Ovary (tissue), 9 donors: Measurements from ENCODE around the gene BBIP1. TPM values are rescaled to one million over a fixed set of nuclear protein-coding genes. Genes with fewer than 3 reads are reported as not detected.
A peak's percentile ranks its signal among the peaks of the same experiment; 100 is the strongest.

Source experiments
- DNase-seq, 5 donors: peaks; one replicate each; pipeline ENCODE4 v3.0.0-alpha.2; 2019 to 2020
- H3K27ac ChIP-seq, 2 donors: fragments of 200-600 bp; one replicate each; pipeline versions ENCODE4 v1.5.1 to v1.8.0; 2019 to 2022
- H3K27me3 ChIP-seq: fragments of 200-600 bp; one replicate; pipeline ENCODE4 v1.8.0; 2022
- H3K36me3 ChIP-seq: fragments of 200-600 bp; sonication (generic); one replicate; pipeline ENCODE4 v1.5.1; 2019
- H3K4me1 ChIP-seq: one replicate; pipeline ENCODE4 v1.8.1; 2013; ENCODE audit warnings: mild to moderate bottlenecking, moderate library complexity; ENCODE audit not compliant: insufficient read depth
- H3K4me3 ChIP-seq: fragments of 200-600 bp; sonication (generic); one replicate; pipeline ENCODE4 v1.5.1; 2017
- H3K9me3 ChIP-seq, 2 donors: fragments of 200-600 bp in 1 of 2; sonication (generic) in 1 of 2; one replicate each; pipeline versions ENCODE4 v1.5.1 to v1.8.1; 2013 to 2019; ENCODE audit warnings: mild to moderate bottlenecking in 1 of 2, moderate library complexity in 1 of 2
- EP300 ChIP-seq: sonication (generic); formaldehyde crosslinking; IDR thresholded peaks from one replicate; pipeline ENCODE4 v1.6.1; 2017; ENCODE audit warnings: antibody characterized with exemption
- POLR2A ChIP-seq: fragments of 450-650 bp; IDR thresholded peaks from one replicate; pipeline ENCODE4 v1.6.1; 2017; ENCODE audit warnings: antibody characterized with exemption, mild to moderate bottlenecking, moderate library complexity
- WGBS, 3 donors: extraction: QIAGEN DNeasy Blood & Tissue Kit in 1 of 3; methylation state at CpG; one replicate each; pipeline versions ENCODE4 v1.1.5 to v1.1.7; 2013 to 2017; 5-methylcytosine and 5-hydroxymethylcytosine counted together
- intact Hi-C, 4 donors: fragments of 100-400 bp; cut with DNase I; formaldehyde crosslinking; loops; one replicate each; pipeline versions ENCODE4 v1.11.0 to v1.15.1; 2022 to 2023
- polyA plus RNA-seq, 2 donors: library from polyadenylated mRNA; stranded (reverse); fragments of 200-250 nt in 1 of 2; fragments of 350-450 nt in 1 of 2; fragmentation: Illumina TruSeq in 1 of 2; extraction: RNeasy Lipid Tissue Mini Kit (QIAGEN cat#74804) in 1 of 2; gene quantifications; one replicate each; pipeline ENCODE4 v1.2.3, GENCODE V29; 2013 to 2014
- total RNA-seq, 7 donors: library from RNA; depleted of rRNA in 2 of 7; stranded (reverse); fragments of >200 nt in 2 of 7; fragmentation: NEBNext Ultra II Directional in 3 of 7; extraction: Animal tissue kit (Norgen Biotek cat#: 25700) in 3 of 7; gene quantifications; one replicate each; pipeline versions ENCODE4 v1.1.0 to v1.2.4, GENCODE V29; 2016 to 2023
- TF ChIP-seq, protein P1 (sequence below), 3 donors: fragments of 450-650 bp in 2 of 3; fragments of 200-600 bp in 1 of 3; IDR thresholded peaks; one replicate each; pipeline versions ENCODE4 v1.5.1 to v1.8.0; 2016 to 2022; ENCODE audit warnings: antibody characterized with exemption in 3 of 3, mild to moderate bottlenecking in 1 of 3
- donor health status: DM: no; HTN: no; CAD: no; lungs with moderate emphysema.
- donor health status: DM: no; HTN: no; CAD: no.
- donor health status: Bipolar disorder and iron deficiency.
- donor health status: DM: yes; HTN: yes; CAD: no.
- donor health status: DM: no; HTN: no; CAD: no.
- donor health status: DM: yes; HTN: yes; CAD: no.

The BBIP1 gene
- total and polyA plus RNA-seq, 9 donors = 22.0 to 40.5 (median 30.5) TPM

DNA sequence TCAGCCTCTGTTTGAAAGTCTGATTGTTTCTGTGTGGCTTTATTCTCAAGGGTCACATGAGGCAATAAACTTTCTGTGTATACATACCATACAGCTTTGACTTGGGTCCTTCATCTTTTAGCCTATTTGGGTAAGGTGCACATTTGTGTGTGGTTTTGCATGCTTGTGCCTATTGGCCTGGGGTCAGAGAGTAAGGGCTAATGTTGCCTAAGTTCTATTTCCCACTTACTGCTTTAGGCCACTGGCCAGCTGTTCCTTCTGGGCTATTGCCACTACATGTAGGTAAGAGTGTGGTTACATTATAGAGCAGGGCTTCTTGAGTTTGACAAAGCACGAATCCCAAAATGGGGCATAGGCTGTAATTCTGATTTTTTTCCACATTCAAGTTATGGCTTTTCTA, 21.8 kb downstream of the BBIP1 start:
- intact Hi-C loops = loop anchor here in 1 of 4 donors (5.0 kb wide), 1 partner anchor 150 kb away; no protein-coding TSS in a partner anchor
- H3K27ac ChIP-seq = no peak overlapping the region
- no peak for DNase-seq
- H3K36me3 ChIP-seq = no peaks in the 10 kb centered on the region
- TF ChIP-seq EP300 (no peak), POLR2A (no peak)
- TF ChIP-seq, protein P1, sequence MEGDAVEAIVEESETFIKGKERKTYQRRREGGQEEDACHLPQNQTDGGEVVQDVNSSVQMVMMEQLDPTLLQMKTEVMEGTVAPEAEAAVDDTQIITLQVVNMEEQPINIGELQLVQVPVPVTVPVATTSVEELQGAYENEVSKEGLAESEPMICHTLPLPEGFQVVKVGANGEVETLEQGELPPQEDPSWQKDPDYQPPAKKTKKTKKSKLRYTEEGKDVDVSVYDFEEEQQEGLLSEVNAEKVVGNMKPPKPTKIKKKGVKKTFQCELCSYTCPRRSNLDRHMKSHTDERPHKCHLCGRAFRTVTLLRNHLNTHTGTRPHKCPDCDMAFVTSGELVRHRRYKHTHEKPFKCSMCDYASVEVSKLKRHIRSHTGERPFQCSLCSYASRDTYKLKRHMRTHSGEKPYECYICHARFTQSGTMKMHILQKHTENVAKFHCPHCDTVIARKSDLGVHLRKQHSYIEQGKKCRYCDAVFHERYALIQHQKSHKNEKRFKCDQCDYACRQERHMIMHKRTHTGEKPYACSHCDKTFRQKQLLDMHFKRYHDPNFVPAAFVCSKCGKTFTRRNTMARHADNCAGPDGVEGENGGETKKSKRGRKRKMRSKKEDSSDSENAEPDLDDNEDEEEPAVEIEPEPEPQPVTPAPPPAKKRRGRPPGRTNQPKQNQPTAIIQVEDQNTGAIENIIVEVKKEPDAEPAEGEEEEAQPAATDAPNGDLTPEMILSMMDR (IDR thresholded peaks at IDR 0.05) = no peak
- H3K27me3 ChIP-seq = no peaks in the 10 kb centered on the region
- 32 to 70% (median 49%) methylated on average over 1 of the region's 1 CpG for WGBS, 3 donors
- H3K9me3 ChIP-seq = no peaks in the 10 kb centered on the region
- H3K4me1 ChIP-seq = no peaks in the 10 kb centered on the region
- H3K4me3 ChIP-seq = no peak overlapping the region

DNA sequence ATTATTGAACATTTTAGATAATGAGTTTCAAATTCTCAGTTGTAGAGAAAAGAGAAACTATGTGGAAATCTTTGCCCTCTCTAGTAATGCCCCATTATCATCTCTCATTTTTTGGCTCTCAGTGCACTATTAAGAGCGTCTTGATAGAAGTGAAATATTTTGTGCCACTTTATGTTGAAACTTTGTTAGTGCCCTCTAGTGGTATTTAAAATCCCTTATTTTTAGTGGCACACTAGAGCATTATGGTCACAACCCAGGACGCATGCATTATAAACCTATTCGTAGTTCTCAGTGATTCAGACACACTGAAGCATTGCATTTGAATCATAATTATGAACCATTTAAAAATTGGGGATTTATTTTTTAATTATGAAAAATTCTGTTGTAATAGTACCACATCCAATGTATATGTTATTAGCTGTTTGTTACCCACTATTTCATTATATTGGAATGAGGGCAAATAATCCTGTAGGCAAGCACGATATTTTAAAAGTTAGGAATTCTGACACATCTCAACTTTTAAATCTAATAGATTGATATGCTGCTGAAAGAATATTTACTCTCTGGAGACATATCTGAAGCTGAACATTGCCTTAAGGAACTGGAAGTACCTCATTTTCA, 25.3 kb downstream of the BBIP1 start:
- H3K9me3 ChIP-seq = no peaks in the 10 kb centered on the region
- H3K4me1 ChIP-seq = no peaks in the 10 kb centered on the region
- intact Hi-C loops = no loop called here
- no peak overlapping the region for H3K4me3 ChIP-seq
- no peaks in the 10 kb centered on the region for H3K27me3 ChIP-seq
- no peak for DNase-seq
- TF ChIP-seq, protein P1 (IDR thresholded peaks at IDR 0.05) = peak; percentile 25 to 55 (median 37)
- TF ChIP-seq EP300 = no peak
- no peak for TF ChIP-seq POLR2A
- WGBS, 3 donors = 31 to 33% (median 32%) methylated on average over 4 of the region's 4 CpGs
- no peak overlapping the region for H3K27ac ChIP-seq
- no peaks in the 10 kb centered on the region for H3K36me3 ChIP-seq

DNA sequence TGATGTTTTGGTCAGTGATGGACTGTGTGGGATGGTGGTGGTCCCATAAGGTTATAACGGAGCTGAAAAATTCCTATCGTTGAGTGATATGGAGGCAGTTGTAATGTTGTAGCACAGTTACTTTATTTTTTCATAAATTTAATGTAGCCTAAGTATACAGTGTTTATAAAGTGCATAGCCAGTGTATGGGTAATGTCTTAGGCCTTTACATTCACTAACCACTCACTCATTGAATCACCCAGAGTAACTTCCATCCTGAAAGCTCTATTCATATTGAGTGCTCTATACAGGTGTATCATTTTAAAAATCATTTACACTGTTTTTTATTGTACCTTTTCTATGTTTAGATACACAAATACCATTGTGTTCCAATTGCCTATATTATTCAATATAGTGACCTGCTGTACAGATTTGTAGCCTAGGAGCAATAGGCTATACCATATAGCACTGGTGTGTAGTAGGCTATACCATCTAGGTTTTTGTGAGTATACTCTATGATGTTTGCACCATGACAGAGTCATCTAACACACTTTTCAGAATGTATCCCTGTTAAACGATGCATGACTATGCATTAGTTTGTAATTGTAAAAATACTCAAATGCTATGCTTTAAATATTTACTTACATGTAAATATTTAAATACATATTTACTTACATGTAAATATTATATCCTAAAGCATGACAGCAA, 26.2 kb downstream of the BBIP1 start:
- TF ChIP-seq, protein P1 (IDR thresholded peaks at IDR 0.05) = no peak
- Histone ChIP-seq H3K36me3 (no peaks in the 10 kb centered on the region), H3K4me1 (no peaks in the 10 kb centered on the region), H3K27me3 (no peaks in the 10 kb centered on the region), H3K9me3 (no peaks in the 10 kb centered on the region), H3K27ac (no peak overlapping the region), H3K4me3 (no peak overlapping the region)
- DNase-seq = no peak
- WGBS, 3 donors = 55 to 67% (median 60%) methylated on average over 3 of the region's 3 CpGs
- intact Hi-C loops = no loop called here

GRCh38 chr10:110887560-110887959, 31.4 kb downstream of the BBIP1 start:
- H3K4me1 ChIP-seq = peaks cover 3% of the 10 kb centered on the region
- no peak overlapping the region for H3K27ac ChIP-seq
- no peak for DNase-seq
- intact Hi-C loops = loop anchor here in 3 of 4 donors (5.0 to 10.0 kb wide), 4 partner anchors 80 to 187 kb away; partner anchors contain the start of gene ADRA2A (in 1 of the 3)
- no peaks in the 10 kb centered on the region for H3K9me3 ChIP-seq
- TF ChIP-seq, protein P1 (IDR thresholded peaks at IDR 0.05) = no peak
- no peak for TF ChIP-seq EP300
- TF ChIP-seq POLR2A = no peak
- no peaks in the 10 kb centered on the region for H3K36me3 ChIP-seq
- H3K4me3 ChIP-seq = no peak overlapping the region
- 92 to 96% (median 96%) methylated on average over 1 of the region's 1 CpG for WGBS, 3 donors
- no peaks in the 10 kb centered on the region for H3K27me3 ChIP-seq
